Astrocyte (in vitro differentiated cells and primary cell): ENCODE data around the gene GTF2H4. TPM values are rescaled to one million over a fixed set of nuclear protein-coding genes. Genes with fewer than 3 reads are reported as not detected.

Experiments used
- DNase-seq: peaks from one replicate; pipeline ENCODE4 v3.0.0-alpha.2; 2010; ENCODE audit warnings: low read depth
- FAIRE-seq: peaks from 2 replicates; lab custom pipeline; 2011; peaks lifted over from hg19 to GRCh38; lab: Jason Lieb, UNC
- H2AFZ ChIP-seq: 2 replicates; pipeline ENCODE4 v1.6.0; 2012; ENCODE audit warnings: low read depth, low read length, inconsistent platforms
- H3K27ac ChIP-seq: 2 replicates; pipeline ENCODE4 v1.5.1; 2011; ENCODE audit warnings: low read depth, low read length, inconsistent platforms
- H3K27me3 ChIP-seq: 2 replicates; pipeline ENCODE4 v1.6.0; 2011; ENCODE audit warnings: low read length, inconsistent platforms; ENCODE audit not compliant: insufficient read depth
- H3K36me3 ChIP-seq: 2 replicates; pipeline ENCODE4 v1.5.1; 2011; ENCODE audit warnings: low read length, inconsistent platforms; ENCODE audit not compliant: insufficient read depth
- H3K4me1 ChIP-seq: 2 replicates; pipeline ENCODE4 v1.5.1; 2011; ENCODE audit warnings: low read length, inconsistent platforms; ENCODE audit not compliant: insufficient read depth
- H3K4me2 ChIP-seq: 2 replicates; pipeline ENCODE4 v1.6.0; 2012; ENCODE audit warnings: low read length, inconsistent platforms
- H3K4me3 ChIP-seq: 2 replicates; pipeline ENCODE4 v1.5.1; 2011; ENCODE audit warnings: low read depth, mild to moderate bottlenecking, low read length, inconsistent platforms; ENCODE audit not compliant: insufficient read depth
- H3K79me2 ChIP-seq: 2 replicates; pipeline ENCODE4 v1.6.0; 2012; ENCODE audit warnings: mild to moderate bottlenecking, low read length, inconsistent platforms; ENCODE audit not compliant: insufficient read depth
- H3K9ac ChIP-seq: 2 replicates; pipeline ENCODE4 v1.6.0; 2012; ENCODE audit warnings: mild to moderate bottlenecking, low read length, inconsistent platforms
- H3K9me3 ChIP-seq: 2 replicates; pipeline ENCODE4 v1.5.1; 2012; ENCODE audit warnings: low read depth, mild to moderate bottlenecking, low read length, inconsistent platforms; ENCODE audit not compliant: insufficient read depth
- H4K20me1 ChIP-seq: 2 replicates; pipeline ENCODE4 v1.6.0; 2012; ENCODE audit warnings: low read length, inconsistent platforms; ENCODE audit not compliant: insufficient read depth
- H3K27ac Mint-ChIP-seq: one replicate; pipeline ENCODE4 v1.8.0; 2021; ENCODE audit warnings: mild to moderate bottlenecking, mixed read lengths; ENCODE audit not compliant: unreplicated experiment
- H3K27me3 Mint-ChIP-seq: one replicate; pipeline ENCODE4 v1.8.0; 2021; ENCODE audit warnings: low read depth, mixed read lengths; ENCODE audit not compliant: unreplicated experiment
- H3K36me3 Mint-ChIP-seq: one replicate; pipeline ENCODE4 v1.8.0; 2021; ENCODE audit warnings: low read depth, mixed read lengths; ENCODE audit not compliant: unreplicated experiment
- H3K4me1 Mint-ChIP-seq: one replicate; pipeline ENCODE4 v1.8.0; 2021; ENCODE audit warnings: low read depth, mixed read lengths; ENCODE audit not compliant: unreplicated experiment
- H3K4me3 Mint-ChIP-seq: one replicate; pipeline ENCODE4 v1.8.0; 2021; ENCODE audit warnings: mild to moderate bottlenecking, moderate library complexity, mixed read lengths; ENCODE audit not compliant: unreplicated experiment
- H3K9me3 Mint-ChIP-seq: one replicate; pipeline ENCODE4 v1.8.0; 2021; ENCODE audit warnings: mild to moderate bottlenecking, mixed read lengths; ENCODE audit not compliant: unreplicated experiment
- CTCF ChIP-seq: IDR thresholded peaks from 2 replicates; pipeline ENCODE4 v1.5.1; 2011; ENCODE audit warnings: low read depth, mild to moderate bottlenecking, inconsistent platforms, low read length, moderate library complexity; ENCODE audit not compliant: insufficient read depth
- EZH2 ChIP-seq: IDR thresholded peaks from 2 replicates; pipeline ENCODE4 v1.6.1; 2012; ENCODE audit warnings: mild to moderate bottlenecking, low read length, inconsistent platforms; ENCODE audit not compliant: insufficient read depth
- total RNA-seq: library from RNA; stranded (reverse); gene quantifications from 2 replicates; pipeline ENCODE4 v1.2.1, GENCODE V29; 2021

Gene GTF2H4
- total RNA-seq, 1 donor from 2014 or later: 34.3 TPM

GRCh38 chr6:30888816-30889495, 19.1 kb upstream of the GTF2H4 start:
- peaks cover 41% of the 10 kb centered on the region for H3K4me1 Mint-ChIP-seq
- no peaks in the 10 kb centered on the region for H3K9me3 ChIP-seq
- H3K9ac ChIP-seq: peak overlapping the region; percentile 65
- TF ChIP-seq EZH2 (no peak), CTCF (no peak)
- H3K4me3 ChIP-seq: no peak overlapping the region
- no peaks in the 10 kb centered on the region for H3K36me3 ChIP-seq
- H3K27me3 Mint-ChIP-seq: no peaks in the 10 kb centered on the region
- no peaks in the 10 kb centered on the region for H3K9me3 Mint-ChIP-seq
- H3K36me3 Mint-ChIP-seq: peaks cover 26% of the 10 kb centered on the region
- DNase-seq: no peak
- no peaks in the 10 kb centered on the region for H3K27me3 ChIP-seq
- no peak for FAIRE-seq
- H3K4me2 ChIP-seq: peak overlapping the region; percentile 68
- H3K4me1 ChIP-seq: peaks cover 45% of the 10 kb centered on the region
- no peak overlapping the region for H3K4me3 Mint-ChIP-seq
- peaks cover 54% of the 10 kb centered on the region for H3K79me2 ChIP-seq
- no peak overlapping the region for H3K27ac ChIP-seq
- H4K20me1 ChIP-seq: peaks cover 16% of the 10 kb centered on the region
- H2AFZ ChIP-seq: no peak overlapping the region
- no peak overlapping the region for H3K27ac Mint-ChIP-seq

- Mint-ChIP-seq H3K9me3 (no peaks in the 10 kb centered on the region), H3K36me3 (peaks cover 29% of the 10 kb centered on the region), H3K4me3 (peak overlapping the region; percentile 50), H3K4me1 (peaks cover 41% of the 10 kb centered on the region), H3K27ac (peak overlapping the region; percentile 91), H3K27me3 (no peaks in the 10 kb centered on the region)
- Histone ChIP-seq H3K27ac (no peak overlapping the region), H3K27me3 (no peaks in the 10 kb centered on the region), H3K79me2 (peaks cover 54% of the 10 kb centered on the region), H3K4me3 (no peak overlapping the region), H3K9ac (no peak overlapping the region), H3K4me2 (no peak overlapping the region), H2AFZ (no peak overlapping the region), H3K9me3 (no peaks in the 10 kb centered on the region), H3K36me3 (no peaks in the 10 kb centered on the region), H4K20me1 (peaks cover 17% of the 10 kb centered on the region), H3K4me1 (peaks cover 45% of the 10 kb centered on the region)
- FAIRE-seq (no peak), DNase-seq (no peak)
- no peak for TF ChIP-seq CTCF
- TF ChIP-seq EZH2: no peak
Observed at GRCh38 chr6:30889496-30889885, 18.5 kb upstream of the GTF2H4 start.

GRCh38 chr6:30889921-30890645, 17.9 kb upstream of the GTF2H4 start:
- Mint-ChIP-seq H3K36me3 (peaks cover 35% of the 10 kb centered on the region), H3K4me1 (peaks cover 41% of the 10 kb centered on the region), H3K4me3 (peak overlapping the region; percentile 50), H3K9me3 (no peaks in the 10 kb centered on the region), H3K27ac (peak overlapping the region; percentile 91), H3K27me3 (no peaks in the 10 kb centered on the region)
- Histone ChIP-seq H3K4me3 (no peak overlapping the region), H3K79me2 (peaks cover 51% of the 10 kb centered on the region), H3K36me3 (peaks cover 3% of the 10 kb centered on the region), H4K20me1 (peaks cover 23% of the 10 kb centered on the region), H3K27me3 (no peaks in the 10 kb centered on the region), H3K4me2 (no peak overlapping the region), H3K4me1 (peaks cover 42% of the 10 kb centered on the region), H3K9me3 (no peaks in the 10 kb centered on the region), H2AFZ (no peak overlapping the region), H3K27ac (no peak overlapping the region), H3K9ac (no peak overlapping the region)
- TF ChIP-seq CTCF: no peak
- no peak for TF ChIP-seq EZH2
- FAIRE-seq: no peak
- peak; percentile 37 for DNase-seq
